GM13976 (cell line): ENCODE measurements around the gene CABP2.
A peak's percentile ranks its signal among the peaks of the same experiment; 100 is the strongest.
"Not testable (repeated sequence)": the region's sequence is repeated elsewhere in the genome, so short reads cannot be mapped to it uniquely, and the experiment has no call there.

Experiments
- DNase-seq: peaks from one replicate; pipeline ENCODE4 v3.0.0; 2012; ENCODE audit warnings: low spot score
- in situ Hi-C: fragments of 300-500 bp; cut with MboI; formaldehyde crosslinking; loops from one replicate; pipeline ENCODE4 v1.12.0; 2022; ENCODE audit warnings: low sequenced_read_pairs, mixed read lengths, inconsistent platforms; ENCODE audit not compliant: unreplicated experiment
- TF ChIP-seq, protein P1 (sequence below): IDR thresholded peaks from 2 replicates; pipeline ENCODE4 v1.5.1; 2012; ENCODE audit warnings: borderline replicate concordance, mild to moderate bottlenecking; ENCODE audit not compliant: insufficient read depth; ENCODE audit errors: extremely low read depth, missing control alignments, control extremely low read depth

The CABP2 gene

DNA sequence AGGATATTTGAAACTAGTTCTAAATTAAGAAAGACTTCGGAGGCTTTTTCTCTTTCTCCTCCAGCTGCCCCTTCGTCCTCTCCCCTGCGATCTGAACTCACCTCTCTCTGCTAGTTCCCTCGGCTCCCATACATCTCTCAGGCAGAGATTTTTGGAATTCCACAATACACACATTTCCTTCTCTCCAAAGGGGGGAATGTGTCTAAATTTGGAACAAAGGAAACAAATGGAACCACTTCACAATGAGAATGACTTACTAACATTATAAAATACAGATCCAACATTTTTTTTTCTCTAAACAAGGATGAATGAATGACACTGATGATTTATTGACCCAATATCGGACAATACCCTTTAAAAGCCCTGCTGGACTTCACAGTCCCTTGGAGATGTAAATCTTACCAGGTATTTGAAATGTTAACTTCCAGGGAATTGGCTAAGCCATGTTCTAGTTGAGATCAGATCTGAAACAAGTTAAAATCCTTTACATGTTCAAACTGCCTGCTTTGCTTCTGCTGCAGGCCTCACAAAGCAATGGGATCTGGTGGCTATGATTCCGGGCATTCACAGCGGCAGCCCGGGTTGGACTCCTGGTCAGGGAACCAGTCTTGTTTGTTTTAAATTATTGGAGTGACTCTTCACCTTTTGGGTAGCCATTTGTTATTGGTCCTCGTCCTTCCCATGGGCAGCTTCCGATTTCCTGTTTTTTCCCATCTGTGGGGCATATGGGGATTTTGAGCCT lies 39.9 kb upstream of the CABP2 start:
- TF ChIP-seq, protein P1, sequence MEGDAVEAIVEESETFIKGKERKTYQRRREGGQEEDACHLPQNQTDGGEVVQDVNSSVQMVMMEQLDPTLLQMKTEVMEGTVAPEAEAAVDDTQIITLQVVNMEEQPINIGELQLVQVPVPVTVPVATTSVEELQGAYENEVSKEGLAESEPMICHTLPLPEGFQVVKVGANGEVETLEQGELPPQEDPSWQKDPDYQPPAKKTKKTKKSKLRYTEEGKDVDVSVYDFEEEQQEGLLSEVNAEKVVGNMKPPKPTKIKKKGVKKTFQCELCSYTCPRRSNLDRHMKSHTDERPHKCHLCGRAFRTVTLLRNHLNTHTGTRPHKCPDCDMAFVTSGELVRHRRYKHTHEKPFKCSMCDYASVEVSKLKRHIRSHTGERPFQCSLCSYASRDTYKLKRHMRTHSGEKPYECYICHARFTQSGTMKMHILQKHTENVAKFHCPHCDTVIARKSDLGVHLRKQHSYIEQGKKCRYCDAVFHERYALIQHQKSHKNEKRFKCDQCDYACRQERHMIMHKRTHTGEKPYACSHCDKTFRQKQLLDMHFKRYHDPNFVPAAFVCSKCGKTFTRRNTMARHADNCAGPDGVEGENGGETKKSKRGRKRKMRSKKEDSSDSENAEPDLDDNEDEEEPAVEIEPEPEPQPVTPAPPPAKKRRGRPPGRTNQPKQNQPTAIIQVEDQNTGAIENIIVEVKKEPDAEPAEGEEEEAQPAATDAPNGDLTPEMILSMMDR = no peak
- DNase-seq = no peak
- in situ Hi-C loops = no loop called here

DNA sequence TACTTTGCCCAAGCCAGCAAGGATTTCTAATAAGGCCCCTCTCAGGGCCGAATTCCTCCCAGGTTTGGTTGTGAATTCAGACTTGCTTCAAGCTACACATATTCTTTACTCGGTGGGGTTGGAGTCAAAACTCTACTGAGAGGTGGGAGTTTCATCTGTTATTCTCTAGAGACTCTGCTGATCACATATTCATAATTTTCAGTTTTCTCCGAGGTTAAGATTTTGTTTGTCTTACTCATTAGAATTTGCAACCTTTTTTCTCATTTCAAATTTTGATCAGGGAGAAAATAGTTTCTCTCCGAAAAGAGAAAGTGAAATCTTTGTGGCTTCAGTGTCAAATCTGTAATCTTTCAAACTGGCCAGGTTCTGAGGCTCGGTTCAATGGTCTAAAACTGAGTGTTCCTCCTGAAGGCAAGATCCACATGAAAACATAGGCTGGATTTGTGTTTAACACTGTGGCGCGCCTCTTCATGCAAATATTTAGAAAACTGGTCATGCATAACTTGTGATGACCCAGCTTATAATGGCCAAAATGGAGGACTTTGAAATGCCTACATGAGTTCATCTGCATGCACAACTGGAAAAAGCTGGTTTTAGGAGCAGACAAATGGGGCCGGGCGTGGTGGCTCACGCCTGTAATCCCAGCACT lies 38.8 kb upstream of the CABP2 start:
- in situ Hi-C loops = no loop called here
- TF ChIP-seq, protein P1 = no peak
- DNase-seq = peak; percentile 79

DNA sequence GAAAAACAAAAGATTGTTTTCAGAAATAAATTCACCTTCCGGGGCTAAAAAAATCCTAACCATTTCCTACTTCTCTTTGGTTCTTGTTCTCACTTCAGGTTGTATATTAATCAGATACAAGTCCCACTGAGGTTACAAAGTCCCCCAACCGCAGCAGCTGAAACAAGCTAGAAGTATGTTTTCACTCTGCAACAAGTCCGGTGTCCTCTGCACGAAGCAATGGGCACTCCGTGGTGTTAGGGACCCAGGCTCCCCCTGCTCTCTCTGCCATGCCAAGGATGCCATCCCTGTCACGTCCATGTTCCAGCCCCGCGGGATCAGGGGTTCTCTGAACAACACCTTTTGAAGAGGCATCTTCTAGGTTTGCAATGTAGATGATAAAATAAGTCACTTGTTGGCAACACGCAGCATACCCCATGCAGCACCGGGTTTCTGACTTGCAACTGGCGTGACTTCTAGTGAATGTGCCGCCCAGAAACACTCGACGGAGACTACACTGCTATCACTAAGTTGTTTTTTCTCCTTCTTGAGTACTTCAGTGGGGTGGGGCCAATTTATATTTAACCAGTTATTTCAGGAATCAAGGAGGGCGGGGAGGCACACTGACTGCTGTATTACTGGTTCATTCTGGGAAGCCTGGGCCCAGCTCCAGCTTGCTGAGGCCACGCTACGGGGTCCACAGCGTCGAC lies 35.0 kb upstream of the CABP2 start:
- DNase-seq = peak; percentile 72
- in situ Hi-C loops = no loop called here
- TF ChIP-seq, protein P1 = no peak

DNA sequence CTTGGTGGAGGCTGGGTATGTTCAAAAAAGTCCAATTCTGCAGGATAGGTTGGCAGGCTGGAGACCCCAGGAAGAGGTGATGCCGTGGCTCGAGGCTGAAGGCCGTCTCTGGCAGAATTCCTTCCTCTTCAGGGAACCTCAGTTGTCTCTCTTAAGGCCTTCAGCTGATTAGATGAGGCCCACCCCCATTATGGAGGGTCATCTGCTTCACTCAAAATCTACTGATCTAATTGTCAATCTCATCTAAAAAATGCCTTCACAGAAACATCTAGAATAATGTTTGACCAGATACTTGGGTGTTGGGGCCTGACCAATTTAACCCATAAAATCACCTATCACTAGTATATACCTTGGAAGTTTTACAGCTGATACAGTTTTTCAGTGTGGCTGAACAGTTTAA lies 33.0 kb upstream of the CABP2 start:
- DNase-seq = no peak
- in situ Hi-C loops = no loop called here
- TF ChIP-seq, protein P1 = no peak

DNA sequence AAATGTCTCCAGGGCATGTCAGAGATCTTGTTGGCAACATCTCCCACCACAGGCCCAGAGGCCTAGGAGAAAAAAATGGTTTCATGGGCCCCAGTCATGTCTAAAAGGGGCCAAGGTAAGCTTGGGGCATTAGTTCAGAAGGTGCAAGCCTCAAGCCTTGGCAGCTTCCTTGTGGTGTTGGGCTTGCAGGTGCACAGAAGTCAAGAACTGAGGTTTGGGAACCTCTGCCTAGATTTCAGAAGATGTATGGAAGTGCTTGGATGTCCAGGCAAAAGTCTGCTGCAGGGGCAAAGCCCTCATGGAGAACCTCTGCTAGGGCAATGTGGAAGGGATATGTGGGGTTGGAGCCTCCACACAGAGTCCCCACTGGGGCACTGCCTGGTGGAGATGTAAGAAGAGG lies 28.5 kb upstream of the CABP2 start:
- DNase-seq, in situ Hi-C loops: not testable (repeated sequence)

DNA sequence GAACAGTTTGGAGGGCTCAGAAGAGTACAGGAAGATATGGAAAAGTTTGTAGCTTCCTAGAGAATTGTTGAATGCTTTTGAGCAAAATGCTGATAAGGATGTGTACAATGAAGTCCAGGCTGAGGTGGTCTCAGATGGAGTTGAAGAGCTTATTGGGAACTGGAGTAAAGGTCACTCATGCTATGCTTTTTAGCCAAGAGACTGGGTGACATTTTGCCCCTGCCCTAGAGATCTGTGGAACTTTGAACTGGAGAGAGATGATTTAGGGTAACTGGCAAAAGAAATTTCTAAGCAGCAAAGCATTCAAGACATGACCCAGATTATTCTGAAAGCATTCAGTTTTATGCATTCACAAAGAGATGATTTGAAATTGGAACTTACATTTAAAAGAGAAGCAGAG lies 27.9 kb upstream of the CABP2 start:
- TF ChIP-seq, protein P1 = no peak
- in situ Hi-C loops = no loop called here
- no peak for DNase-seq
